ENCODE data around the gene B3GNT3.
"Not testable (repeated sequence)": the region's sequence is repeated elsewhere in the genome, so short reads cannot be mapped to it uniquely, and the experiment has no call there.

Gene B3GNT3

DNA sequence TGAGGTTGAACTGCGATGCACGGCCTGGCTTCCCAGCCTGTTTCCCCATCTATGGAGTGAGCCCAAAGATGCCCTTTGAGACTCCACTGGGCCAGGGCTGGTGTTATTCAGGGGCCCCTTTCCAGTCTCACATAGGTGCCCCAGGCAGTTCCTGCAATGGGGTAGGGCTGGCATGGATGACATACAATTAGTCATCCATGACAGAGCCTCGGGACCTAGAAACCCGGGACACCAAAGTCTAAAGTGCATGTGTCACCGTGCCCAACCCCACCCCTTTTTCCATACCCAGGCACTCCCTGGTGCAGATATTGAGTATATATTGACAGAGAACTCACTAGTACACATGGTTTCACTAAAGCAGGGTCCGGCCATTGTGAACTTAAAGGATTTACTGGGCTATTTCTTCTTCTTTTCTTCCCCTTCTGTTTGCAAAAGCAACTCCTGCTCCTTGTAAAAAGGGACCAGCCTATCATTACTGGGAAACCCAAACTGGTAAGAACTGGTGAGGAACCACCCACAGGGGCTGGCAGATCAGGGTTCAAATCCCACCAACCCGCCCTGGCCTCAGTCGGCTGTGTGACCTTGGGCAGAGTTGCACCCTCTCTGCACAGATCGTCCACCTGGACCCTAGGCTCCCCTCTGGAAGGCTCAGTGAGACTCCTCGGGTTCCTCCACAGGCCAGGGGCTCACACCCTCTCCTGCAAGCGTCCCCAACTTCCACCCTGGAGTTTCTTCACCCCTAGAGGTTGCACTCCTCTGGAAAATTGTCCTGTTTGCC, 2.7 kb downstream of the B3GNT3 start:
- DNase-seq: no peak

DNA sequence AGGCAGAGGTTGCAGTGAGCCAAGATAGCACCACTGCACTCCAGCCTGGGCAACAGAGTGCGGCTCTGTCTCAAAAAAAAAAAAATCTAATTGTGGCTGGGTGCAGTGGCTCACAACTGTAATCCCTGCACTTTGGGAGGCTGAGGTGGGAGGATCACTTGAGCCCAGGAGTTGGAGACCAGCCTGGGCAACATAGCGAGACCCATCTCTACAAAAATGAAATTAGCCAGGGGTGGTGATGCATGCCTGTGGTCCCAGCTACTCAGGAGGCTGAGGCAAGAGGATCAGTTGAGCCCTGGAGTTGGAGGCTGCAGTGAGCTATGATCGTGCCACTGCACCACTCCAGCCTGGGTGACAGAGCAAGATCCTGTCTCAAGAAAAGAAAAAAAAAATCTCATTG, 3.7 kb downstream of the B3GNT3 start:
- DNase-seq: not testable (repeated sequence)

- DNase-seq: no peak
Observed at GRCh38 chr19:17802137-17802858, 7.4 kb downstream of the B3GNT3 start.

- DNase-seq: no peak
Observed at GRCh38 chr19:17803264-17803896, 8.4 kb downstream of the B3GNT3 start.

DNA sequence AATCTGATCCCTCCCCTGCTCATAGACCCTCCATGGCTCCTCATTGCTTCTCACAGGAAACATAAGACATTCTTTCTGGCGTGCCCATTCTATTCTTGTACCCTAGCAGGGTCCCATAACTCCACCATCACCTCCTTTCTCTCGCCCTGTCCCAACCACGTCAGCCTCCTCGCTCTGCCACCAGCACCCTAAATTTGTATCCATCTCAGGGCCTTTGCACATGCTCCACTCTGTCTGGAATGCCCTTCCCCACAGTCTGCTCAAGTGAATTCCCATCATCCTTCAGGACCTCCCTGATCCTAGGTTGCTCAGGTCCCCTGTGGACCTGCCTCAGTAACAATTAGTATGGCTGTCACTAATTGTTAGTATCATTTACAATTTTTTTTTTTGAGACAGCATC, 10.5 kb downstream of the B3GNT3 start:
- DNase-seq: no peak

DNA sequence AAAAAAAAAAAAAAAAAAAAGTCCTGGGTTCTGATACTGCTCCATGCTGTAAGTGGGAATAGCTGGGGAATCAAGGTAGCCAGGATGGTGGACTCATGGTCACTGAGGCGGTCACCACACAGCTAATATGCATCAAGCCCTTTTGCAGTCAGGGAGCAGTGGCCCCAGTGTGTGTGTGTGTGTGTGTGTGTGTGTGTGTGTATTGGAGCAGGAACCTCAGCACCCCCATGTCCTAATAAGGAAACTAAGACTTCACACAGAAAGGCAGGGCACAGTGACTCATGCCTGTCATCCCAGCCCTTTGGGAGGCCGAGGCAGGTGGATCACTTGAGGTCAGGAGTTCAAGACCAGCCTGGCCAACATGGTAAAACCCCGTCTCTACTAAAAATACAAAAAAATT, 12.0 kb downstream of the B3GNT3 start:
- DNase-seq: no peak

DNA sequence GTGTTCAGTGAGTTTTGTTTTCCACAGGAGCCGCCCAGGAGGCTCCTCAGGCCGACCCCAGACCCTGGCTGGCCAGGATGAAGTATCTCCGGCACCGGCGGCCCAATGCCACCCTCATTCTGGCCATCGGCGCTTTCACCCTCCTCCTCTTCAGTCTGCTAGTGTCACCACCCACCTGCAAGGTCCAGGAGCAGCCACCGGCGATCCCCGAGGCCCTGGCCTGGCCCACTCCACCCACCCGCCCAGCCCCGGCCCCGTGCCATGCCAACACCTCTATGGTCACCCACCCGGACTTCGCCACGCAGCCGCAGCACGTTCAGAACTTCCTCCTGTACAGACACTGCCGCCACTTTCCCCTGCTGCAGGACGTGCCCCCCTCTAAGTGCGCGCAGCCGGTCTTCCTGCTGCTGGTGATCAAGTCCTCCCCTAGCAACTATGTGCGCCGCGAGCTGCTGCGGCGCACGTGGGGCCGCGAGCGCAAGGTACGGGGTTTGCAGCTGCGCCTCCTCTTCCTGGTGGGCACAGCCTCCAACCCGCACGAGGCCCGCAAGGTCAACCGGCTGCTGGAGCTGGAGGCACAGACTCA, 12.9 kb downstream of the B3GNT3 start:
- no peak for DNase-seq

DNA sequence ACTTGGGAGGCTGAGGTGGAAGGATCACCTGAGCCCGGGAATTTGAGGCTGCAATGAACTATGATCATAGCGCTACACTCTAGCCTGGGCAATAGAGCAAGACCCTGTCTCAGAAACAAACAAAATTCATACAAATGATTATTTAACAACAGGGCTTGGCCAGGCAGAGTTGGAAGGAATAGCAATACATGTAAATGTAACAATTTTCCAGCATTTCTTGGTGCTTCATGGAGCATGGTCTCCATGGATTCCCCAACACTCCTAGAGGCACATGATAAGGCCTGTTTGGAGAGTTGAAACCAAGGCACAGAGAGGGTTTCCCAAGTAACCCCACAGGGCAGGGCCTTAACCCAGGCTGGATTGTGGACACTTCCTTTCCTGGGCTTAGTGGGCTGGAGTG, 16.2 kb downstream of the B3GNT3 start:
- no peak for DNase-seq

DNA sequence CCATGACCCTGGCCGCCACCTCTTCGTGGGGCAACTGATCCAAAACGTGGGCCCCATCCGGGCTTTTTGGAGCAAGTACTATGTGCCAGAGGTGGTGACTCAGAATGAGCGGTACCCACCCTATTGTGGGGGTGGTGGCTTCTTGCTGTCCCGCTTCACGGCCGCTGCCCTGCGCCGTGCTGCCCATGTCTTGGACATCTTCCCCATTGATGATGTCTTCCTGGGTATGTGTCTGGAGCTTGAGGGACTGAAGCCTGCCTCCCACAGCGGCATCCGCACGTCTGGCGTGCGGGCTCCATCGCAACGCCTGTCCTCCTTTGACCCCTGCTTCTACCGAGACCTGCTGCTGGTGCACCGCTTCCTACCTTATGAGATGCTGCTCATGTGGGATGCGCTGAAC, 16.7 kb downstream of the B3GNT3 start:
- no peak for DNase-seq

GRCh38 chr19:17812099-17812498, 17.2 kb downstream of the B3GNT3 start:
- DNase-seq: no peak

DNA sequence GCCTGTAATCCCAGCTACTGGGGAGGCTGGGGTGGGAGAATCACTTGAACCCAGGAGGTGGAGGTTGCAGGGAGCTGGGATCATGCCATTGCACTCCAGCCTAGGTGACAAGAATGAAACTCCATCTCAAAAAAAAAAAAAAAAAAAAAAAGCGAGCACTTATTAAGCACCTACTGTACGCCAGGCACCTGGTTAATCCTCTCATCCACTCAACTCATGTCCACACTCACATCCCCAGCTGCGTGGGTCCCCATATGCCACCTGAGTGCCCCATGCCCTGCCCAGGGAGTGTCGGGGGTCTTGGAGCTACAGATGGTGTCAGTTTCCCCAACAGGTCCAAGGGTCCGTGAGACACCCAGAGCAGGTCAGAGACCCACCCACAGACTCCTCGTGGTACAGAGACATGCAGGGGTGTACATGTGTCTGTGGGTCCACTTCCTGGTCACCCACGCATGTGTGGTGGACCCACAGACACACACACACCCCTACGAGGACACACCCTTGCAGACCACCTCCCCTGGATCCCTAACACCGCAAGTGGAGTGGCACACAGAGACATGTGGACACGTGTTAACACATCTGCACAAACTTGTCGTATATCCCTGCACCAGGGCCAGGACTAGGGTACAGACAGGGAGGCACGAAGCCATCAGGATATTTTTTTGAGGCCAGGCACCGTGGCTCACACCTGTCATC, 22.9 kb downstream of the B3GNT3 start:
- DNase-seq: no peak

DNA sequence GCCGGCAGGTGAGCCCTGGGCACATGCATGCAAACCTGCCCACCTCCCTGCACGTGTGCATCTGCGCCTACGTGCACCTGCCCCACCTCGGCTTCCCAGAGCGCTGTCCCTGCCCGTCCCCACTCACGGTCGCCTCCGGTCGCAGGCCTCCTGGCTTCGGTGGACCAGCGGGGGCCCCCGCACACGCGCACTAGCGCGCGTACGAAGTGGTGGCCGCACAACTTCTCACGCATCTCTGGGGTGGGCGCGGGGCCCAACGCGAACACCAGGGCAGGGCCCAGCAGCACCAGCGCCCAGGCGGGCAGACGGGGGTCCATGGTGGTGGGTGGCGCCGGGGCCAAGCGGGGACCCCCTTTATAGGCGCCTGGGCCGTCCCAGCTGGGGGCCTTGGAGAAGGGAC, 26.3 kb downstream of the B3GNT3 start, which contains the start of gene INSL3:
Gene INSL3 (minus strand): TSS at position 330 of the 400 bp plus-strand sequence. CDS start 13 bp downstream, at position 317.
- DNase-seq: no peak

- no peak for DNase-seq
Observed at GRCh38 chr19:17824339-17824738, 29.4 kb downstream of the B3GNT3 start.

DNA sequence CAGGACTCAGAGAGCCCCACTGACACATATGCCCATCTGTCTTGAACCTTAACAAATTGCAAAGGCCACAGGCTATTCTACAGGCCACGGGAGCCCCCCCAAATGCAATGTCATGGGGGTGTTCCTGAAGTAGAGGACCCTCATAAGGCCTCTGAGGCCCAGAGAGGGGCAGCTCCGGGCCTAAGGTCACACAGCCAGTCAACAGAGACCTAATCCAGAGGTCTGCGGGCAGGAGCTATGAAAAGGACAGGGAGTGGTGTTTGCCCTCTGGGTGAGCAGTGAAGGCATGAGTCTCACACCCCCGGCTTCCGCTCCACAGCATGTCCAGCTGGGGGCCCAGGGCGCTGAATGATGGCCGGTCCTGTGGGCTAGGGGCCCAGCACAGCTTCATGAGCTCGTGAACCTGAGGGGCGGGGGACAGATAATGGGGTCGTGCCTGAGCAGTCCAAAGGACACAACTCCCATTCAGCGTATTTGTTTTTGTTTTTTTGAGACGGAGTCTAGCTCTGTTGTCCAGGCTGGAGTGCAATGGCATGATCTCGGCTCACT, 31.6 kb downstream of the B3GNT3 start:
- no peak for DNase-seq

DNA sequence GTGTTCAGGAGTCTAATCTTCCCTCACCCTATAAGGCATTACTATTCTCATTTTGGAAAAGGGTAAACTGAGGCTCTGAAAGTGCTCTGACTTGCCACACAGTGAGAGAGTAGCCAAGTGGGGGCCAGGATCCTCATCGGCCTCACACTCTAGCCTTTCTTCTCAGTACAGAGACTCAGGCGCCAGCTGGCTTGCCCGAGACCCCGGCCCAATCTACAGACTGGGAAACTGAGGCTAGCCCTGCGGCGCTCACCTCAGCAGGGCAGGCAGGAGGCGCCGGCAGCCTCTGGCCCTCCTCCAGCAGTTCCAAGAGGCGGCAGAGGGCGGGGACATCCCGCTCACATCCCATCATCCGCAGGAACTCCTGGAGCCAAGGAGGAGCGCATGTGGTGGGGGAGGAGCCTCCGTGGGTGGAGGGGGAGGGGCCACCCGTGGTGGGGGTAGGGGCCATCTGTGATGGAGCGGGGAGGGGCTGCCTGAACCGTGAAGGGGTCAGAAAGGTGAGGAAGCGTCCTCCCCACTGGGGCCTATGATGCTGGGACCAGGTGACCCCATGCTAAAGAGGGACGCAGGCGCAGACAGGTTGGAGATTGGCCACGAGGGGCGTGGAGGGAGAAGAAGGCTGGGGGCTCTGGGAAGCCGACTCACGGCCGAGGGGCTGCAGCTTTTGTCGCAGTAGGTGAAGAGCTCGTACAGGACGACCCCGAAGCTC, 35.1 kb downstream of the B3GNT3 start:
- DNase-seq: peak; percentile 48

GRCh38 chr19:17830567-17831418, 35.9 kb downstream of the B3GNT3 start:
- peak; percentile 81 for DNase-seq

DNA sequence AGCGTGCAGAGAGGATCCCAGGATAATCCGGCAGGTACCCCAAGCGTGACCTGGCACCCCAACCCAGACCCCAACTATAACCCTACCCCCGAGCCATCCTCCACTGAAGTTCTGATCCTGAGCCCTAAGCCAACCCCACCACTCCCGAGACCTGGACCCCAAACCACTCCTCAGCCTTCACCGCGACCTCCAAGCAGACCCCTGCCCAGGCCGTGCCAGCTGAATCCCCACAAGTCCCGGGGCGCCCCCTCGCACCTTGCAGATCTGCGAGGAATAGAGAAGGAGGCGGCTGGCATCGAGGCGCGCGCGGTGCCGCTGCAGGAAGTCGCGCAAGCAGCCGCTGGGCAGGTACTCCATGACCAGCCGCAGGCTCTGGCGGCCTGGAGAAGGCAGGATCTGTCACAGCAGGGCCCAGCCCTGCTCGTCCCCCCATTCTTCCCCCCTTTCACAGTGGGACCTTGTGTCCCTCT, 36.5 kb downstream of the B3GNT3 start:
- DNase-seq: no peak

DNA sequence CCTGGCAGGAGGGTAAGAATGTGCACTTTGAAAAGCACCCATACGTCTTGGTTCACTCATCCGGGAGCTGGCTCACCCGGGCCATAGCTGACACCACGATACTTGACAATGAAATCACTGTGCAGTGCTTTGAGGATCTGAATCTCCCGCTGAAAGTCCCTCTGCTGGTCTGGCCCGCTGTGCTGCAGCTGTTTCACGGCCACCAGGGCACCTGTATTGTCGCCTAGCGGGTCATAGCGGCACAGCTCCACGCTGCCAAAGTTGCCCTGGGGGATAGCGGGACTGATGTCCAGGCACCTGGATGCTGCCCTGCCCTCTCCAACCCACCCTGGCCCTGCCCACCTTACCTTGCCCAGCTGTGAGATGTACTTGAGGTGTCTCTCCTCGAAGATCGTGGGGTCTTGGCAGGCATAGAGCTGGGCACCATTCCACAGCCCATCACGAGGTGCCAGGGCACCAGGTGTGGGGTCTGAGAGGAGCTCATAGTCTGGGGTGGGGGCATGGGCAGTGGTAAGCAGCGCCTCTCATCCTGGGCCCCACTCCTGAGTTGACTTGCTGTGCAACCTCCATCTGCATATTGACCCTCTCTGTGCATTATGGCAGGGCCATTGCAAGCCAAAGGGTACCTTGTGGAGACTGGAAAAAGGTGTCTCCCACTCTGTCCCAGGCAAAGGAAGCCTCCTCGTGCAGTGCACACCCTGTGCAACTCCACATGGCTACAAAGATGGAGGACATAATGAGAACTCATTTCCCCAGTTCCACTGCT, 37.7 kb downstream of the B3GNT3 start:
- DNase-seq: no peak

- DNase-seq: no peak
Observed at GRCh38 chr19:17834350-17835181, 39.6 kb downstream of the B3GNT3 start.
